OCI-LY1 (cell line): Measurements from ENCODE around the gene SLC17A2.

Experiments
- EZH2 ChIP-seq: fragments of 200-600 bp; sonication (generic), shearing (Covaris generic); IDR thresholded peaks from 2 replicates; pipeline ENCODE4 v1.8.0; 2017; ENCODE audit warnings: borderline replicate concordance, mixed run types, mild to moderate bottlenecking, antibody characterized with exemption, low read length, moderate library complexity, mixed read lengths
- TF ChIP-seq, protein P1 (sequence below): fragments of 200-600 bp; sonication (generic), shearing (Covaris generic); IDR thresholded peaks from 2 replicates; pipeline ENCODE4 v1.5.1; 2017; ENCODE audit warnings: mild to moderate bottlenecking, antibody characterized with exemption, low read length, moderate library complexity, mixed read lengths

DNA sequence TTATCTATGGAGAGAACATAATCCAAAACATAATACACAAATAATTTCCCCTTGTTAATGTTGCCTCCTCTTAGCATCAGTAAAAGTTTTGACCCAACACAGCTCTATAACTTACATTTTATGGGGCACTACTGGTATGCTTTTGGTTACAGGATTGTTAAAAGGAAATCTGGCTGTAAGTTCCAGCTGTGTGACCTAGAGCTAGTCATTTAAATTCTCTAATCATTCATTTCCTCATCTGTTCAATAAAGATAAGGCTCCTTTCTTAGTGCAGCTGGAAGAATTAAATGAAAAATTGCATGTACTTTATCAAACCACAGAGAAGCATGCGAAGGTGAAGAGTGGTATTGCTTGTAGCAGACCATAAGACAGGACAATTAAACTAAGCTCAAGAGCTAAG lies 4.6 kb downstream of the SLC17A2 start:
- TF ChIP-seq, protein P1, sequence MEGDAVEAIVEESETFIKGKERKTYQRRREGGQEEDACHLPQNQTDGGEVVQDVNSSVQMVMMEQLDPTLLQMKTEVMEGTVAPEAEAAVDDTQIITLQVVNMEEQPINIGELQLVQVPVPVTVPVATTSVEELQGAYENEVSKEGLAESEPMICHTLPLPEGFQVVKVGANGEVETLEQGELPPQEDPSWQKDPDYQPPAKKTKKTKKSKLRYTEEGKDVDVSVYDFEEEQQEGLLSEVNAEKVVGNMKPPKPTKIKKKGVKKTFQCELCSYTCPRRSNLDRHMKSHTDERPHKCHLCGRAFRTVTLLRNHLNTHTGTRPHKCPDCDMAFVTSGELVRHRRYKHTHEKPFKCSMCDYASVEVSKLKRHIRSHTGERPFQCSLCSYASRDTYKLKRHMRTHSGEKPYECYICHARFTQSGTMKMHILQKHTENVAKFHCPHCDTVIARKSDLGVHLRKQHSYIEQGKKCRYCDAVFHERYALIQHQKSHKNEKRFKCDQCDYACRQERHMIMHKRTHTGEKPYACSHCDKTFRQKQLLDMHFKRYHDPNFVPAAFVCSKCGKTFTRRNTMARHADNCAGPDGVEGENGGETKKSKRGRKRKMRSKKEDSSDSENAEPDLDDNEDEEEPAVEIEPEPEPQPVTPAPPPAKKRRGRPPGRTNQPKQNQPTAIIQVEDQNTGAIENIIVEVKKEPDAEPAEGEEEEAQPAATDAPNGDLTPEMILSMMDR, result no peak
- TF ChIP-seq EZH2, result no peak
